ENCODE measurements around the gene TAX1BP1.

GRCh38 chr7:27863880-27864279, 123.9 kb downstream of the TAX1BP1 start:
- TF ChIP-seq CTCF (IDR thresholded peaks at IDR 0.05; ENCODE audit: borderline replicate concordance, extremely low read depth, low read length, poor library complexity, severe bottlenecking) (no peak), EZH2 (IDR thresholded peaks at IDR 0.05; ENCODE audit: borderline replicate concordance, low read depth, low read length, severe bottlenecking) (no peak)

Measured in DND-41 (cell line).